OCI-LY7 (cell line): ENCODE results near the gene PKDCC. TPM values are rescaled to one million over a fixed set of nuclear protein-coding genes. Genes with fewer than 3 reads are reported as not detected.

Source experiments
- BruUV-seq: library from RNA; stranded (reverse); fragments of 400-500 nt; replicated peaks from 2 replicates; lab custom pipeline; 2021; lab: Mats Ljungman, UMichigan
- CTCF ChIA-PET: fragments of 300-600 bp; sonication (Branson Sonifier 250); formaldehyde crosslinking; loops from one replicate; lab custom pipeline; 2022; ENCODE audit warnings: antibody characterized with exemption; ENCODE audit not compliant: unreplicated experiment; lab: Charles Lee
- POLR2A ChIA-PET: fragments of 300-600 bp; sonication (Branson Sonifier 250); formaldehyde crosslinking; loops from one replicate; lab custom pipeline; 2022; ENCODE audit warnings: antibody characterized with exemption; lab: Charles Lee
- DNase-seq: peaks from one replicate; pipeline ENCODE4 v3.0.0-alpha.2; 2015; ENCODE audit warnings: low spot score
- H2AFZ ChIP-seq: fragments of 200-600 bp; sonication (generic), shearing (Covaris generic); 2 replicates; pipeline ENCODE4 v1.6.1; 2014; ENCODE audit warnings: mild to moderate bottlenecking, antibody characterized with exemption, low read length, moderate library complexity
- H3K27ac ChIP-seq: fragments of 200-600 bp; sonication (generic); 2 replicates; pipeline ENCODE4 v1.5.1; 2014; ENCODE audit warnings: mixed run types, low read depth, mild to moderate bottlenecking, moderate library complexity, low read length, inconsistent platforms; ENCODE audit not compliant: poor library complexity, severe bottlenecking
- H3K36me3 ChIP-seq: fragments of 200-600 bp; sonication (generic); 2 replicates; pipeline ENCODE4 v1.6.1; 2014; ENCODE audit warnings: mild to moderate bottlenecking, antibody characterized with exemption, low read length, moderate library complexity, mixed read lengths; ENCODE audit not compliant: insufficient read depth
- H3K4me1 ChIP-seq: fragments of 200-600 bp; sonication (generic); 2 replicates; pipeline ENCODE4 v1.5.1; 2014; ENCODE audit warnings: mild to moderate bottlenecking, low read length; ENCODE audit not compliant: insufficient read depth, poor library complexity, severe bottlenecking
- H3K4me2 ChIP-seq: fragments of 200-600 bp; sonication (generic); 2 replicates; pipeline ENCODE4 v1.6.1; 2014; ENCODE audit warnings: mild to moderate bottlenecking, low read length
- H3K4me3 ChIP-seq: fragments of 200-600 bp; sonication (generic); 2 replicates; pipeline ENCODE4 v1.5.1; 2014; ENCODE audit warnings: mild to moderate bottlenecking, low read depth, low read length; ENCODE audit not compliant: poor library complexity, severe bottlenecking
- H3K79me2 ChIP-seq: fragments of 200-600 bp; sonication (generic); 2 replicates; pipeline ENCODE4 v1.6.1; 2016; ENCODE audit warnings: low read depth, mild to moderate bottlenecking, low read length, moderate library complexity, mixed read lengths; ENCODE audit not compliant: insufficient read depth
- H3K9me2 ChIP-seq: fragments of 200-600 bp; sonication (generic); 2 replicates; pipeline ENCODE4 v1.6.1; 2016; ENCODE audit warnings: mild to moderate bottlenecking, low read length, mixed read lengths; ENCODE audit not compliant: insufficient read depth
- H3K9me3 ChIP-seq: fragments of 200-600 bp; sonication (generic); 2 replicates; pipeline ENCODE4 v1.6.1; 2014; ENCODE audit warnings: mild to moderate bottlenecking, mixed run types, low read length, mixed read lengths
- H4K20me1 ChIP-seq: fragments of 200-600 bp; sonication (generic); 2 replicates; pipeline ENCODE4 v1.6.1; 2014; ENCODE audit warnings: mild to moderate bottlenecking, antibody characterized with exemption, low read length, moderate library complexity, mixed read lengths; ENCODE audit not compliant: insufficient read depth
- EZH2phosphoT487 ChIP-seq: fragments of 200-600 bp; sonication (generic); IDR thresholded peaks from 2 replicates; pipeline ENCODE4 v1.6.1; 2018; ENCODE audit warnings: low read depth, borderline replicate concordance, mild to moderate bottlenecking, mixed run types, antibody characterized with exemption, low read length, moderate library complexity, mixed read lengths
- intact Hi-C: fragments of 100-400 bp; cut with micrococcal nuclease; formaldehyde crosslinking; loops from one replicate; pipeline ENCODE4 v1.10.0; 2022; ENCODE audit not compliant: unreplicated experiment
- total RNA-seq, 2 experiments: library from RNA; depleted of rRNA in 1 of 2; stranded (reverse); fragments of >200 nt in 1 of 2; shearing (Covaris generic) in 1 of 2; gene quantifications; 2 replicates each; pipeline ENCODE4 v1.2.3, GENCODE V29; 2014 to 2022
- TF ChIP-seq, protein P1 (sequence below): fragments of 200-600 bp; sonication (generic); conservative IDR thresholded peaks from 2 replicates; pipeline ENCODE4 v1.5.1; 2014; ENCODE audit warnings: mild to moderate bottlenecking, antibody characterized with exemption, low read length, moderate library complexity, mixed read lengths

PKDCC gene
- total RNA-seq, 2 experiments from 2014 or later, result not detected

DNA sequence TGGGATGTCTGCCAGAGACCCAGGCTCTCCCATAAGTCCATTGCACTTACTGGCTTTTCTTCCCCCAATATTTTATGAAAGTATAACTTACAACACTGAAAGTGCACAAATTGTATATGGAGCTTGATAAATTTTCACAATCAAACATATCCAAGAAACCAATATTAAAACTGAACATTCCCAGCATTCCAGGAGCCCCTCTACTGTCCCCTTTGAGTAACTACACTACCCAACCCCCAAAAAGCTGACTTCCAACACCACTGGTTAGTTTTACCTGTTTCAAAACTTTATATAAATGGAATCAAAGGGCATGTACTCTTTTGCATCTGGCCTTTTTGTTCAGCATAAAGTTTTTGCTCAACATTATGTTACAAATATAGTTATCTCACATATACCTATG, 35.2 kb upstream of the PKDCC start:
- ChIA-PET POLR2A (no interaction called here), CTCF (no interaction called here)
- H2AFZ ChIP-seq, result no peak overlapping the region
- no peak overlapping the region for H3K4me3 ChIP-seq
- intact Hi-C loops, result no loop called here
- H3K79me2 ChIP-seq, result no peaks in the 10 kb centered on the region
- H3K27ac ChIP-seq, result no peak overlapping the region
- no peaks in the 10 kb centered on the region for H3K9me3 ChIP-seq
- H3K9me2 ChIP-seq, result no peaks in the 10 kb centered on the region
- no peaks in the 10 kb centered on the region for H3K36me3 ChIP-seq
- BruUV-seq, result no TSS peak
- no peak overlapping the region for H3K4me2 ChIP-seq
- TF ChIP-seq EZH2phosphoT487, result no peak
- TF ChIP-seq, protein P1, sequence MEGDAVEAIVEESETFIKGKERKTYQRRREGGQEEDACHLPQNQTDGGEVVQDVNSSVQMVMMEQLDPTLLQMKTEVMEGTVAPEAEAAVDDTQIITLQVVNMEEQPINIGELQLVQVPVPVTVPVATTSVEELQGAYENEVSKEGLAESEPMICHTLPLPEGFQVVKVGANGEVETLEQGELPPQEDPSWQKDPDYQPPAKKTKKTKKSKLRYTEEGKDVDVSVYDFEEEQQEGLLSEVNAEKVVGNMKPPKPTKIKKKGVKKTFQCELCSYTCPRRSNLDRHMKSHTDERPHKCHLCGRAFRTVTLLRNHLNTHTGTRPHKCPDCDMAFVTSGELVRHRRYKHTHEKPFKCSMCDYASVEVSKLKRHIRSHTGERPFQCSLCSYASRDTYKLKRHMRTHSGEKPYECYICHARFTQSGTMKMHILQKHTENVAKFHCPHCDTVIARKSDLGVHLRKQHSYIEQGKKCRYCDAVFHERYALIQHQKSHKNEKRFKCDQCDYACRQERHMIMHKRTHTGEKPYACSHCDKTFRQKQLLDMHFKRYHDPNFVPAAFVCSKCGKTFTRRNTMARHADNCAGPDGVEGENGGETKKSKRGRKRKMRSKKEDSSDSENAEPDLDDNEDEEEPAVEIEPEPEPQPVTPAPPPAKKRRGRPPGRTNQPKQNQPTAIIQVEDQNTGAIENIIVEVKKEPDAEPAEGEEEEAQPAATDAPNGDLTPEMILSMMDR, result 0 out of 2 replicates have a peak, but pooled peaks have one; percentile 10
- H3K4me1 ChIP-seq, result no peaks in the 10 kb centered on the region
- H4K20me1 ChIP-seq, result no peaks in the 10 kb centered on the region
- DNase-seq, result no peak

DNA sequence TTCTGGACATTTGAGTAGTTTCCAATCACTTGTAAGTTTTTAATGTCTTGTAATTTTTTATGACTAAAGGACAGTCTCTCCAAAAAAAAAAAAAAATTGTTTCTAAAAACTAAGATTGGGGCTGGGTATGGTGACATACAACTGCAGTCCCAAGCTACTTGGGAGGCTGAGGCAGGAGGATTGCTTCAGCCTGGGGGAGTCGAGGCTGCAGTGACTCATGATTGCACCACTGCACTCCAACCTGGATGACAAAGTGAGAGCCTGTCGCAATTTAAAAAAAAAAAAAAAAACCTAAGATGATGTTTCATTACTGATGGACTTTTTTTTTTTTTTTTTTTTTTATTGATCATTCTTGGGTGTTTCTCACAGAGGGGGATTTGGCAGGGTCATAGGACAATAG, 34.4 kb upstream of the PKDCC start:
- Histone ChIP-seq H3K9me3 (no peaks in the 10 kb centered on the region), H3K27ac (no peak overlapping the region), H3K4me3 (no peak overlapping the region), H3K79me2 (no peaks in the 10 kb centered on the region), H3K4me1 (no peaks in the 10 kb centered on the region), H3K36me3 (no peaks in the 10 kb centered on the region), H2AFZ (no peak overlapping the region), H4K20me1 (no peaks in the 10 kb centered on the region), H3K9me2 (no peaks in the 10 kb centered on the region), H3K4me2 (no peak overlapping the region)
- intact Hi-C loops, result no loop called here
- ChIA-PET POLR2A (no interaction called here), CTCF (no interaction called here)
- no peak for DNase-seq
- BruUV-seq, result no TSS peak
- no peak for TF ChIP-seq EZH2phosphoT487
- TF ChIP-seq, protein P1, result no peak

DNA sequence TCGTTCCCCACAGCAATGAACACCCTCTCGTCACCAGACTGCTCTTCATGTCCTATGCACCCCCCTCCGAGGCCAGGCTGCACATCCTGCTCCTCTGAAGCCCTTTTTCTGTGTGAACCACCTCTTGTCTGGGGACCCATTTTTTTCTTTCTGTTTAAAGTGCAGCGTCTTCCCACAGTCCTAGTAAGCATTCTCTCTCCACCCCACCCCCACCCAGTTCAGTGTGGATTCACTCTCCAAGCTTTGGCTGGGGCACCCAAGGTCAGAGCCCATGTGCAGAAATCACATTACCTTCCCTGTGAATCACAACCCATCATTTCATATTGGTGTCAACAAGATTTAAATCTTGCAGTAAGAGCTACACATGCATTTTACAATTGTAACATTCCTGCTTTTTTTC, 26.4 kb upstream of the PKDCC start:
- BruUV-seq, result no TSS peak
- intact Hi-C loops, result no loop called here
- Histone ChIP-seq H3K4me1 (no peaks in the 10 kb centered on the region), H3K4me2 (no peak overlapping the region), H3K9me3 (no peaks in the 10 kb centered on the region), H3K79me2 (no peaks in the 10 kb centered on the region), H3K36me3 (no peaks in the 10 kb centered on the region), H3K27ac (no peak overlapping the region), H3K9me2 (no peaks in the 10 kb centered on the region), H2AFZ (no peak overlapping the region), H3K4me3 (no peak overlapping the region), H4K20me1 (no peaks in the 10 kb centered on the region)
- no peak for DNase-seq
- CTCF ChIA-PET, result no interaction called here
- TF ChIP-seq EZH2phosphoT487, result no peak
- TF ChIP-seq, protein P1, result no peak
- POLR2A ChIA-PET, result no interaction called here
